HepG2 (cell line): ENCODE data around the gene PLXNB2. TPM values are rescaled to one million over a fixed set of nuclear protein-coding genes. Genes with fewer than 3 reads are reported as not detected.

Experiments
- CAMTA2 ChIP-seq: sonication (generic); formaldehyde crosslinking; IDR thresholded peaks from 2 replicates; pipeline ENCODE4 v1.4.0; 2020; ENCODE audit warnings: mild to moderate bottlenecking, missing genetic modification reagents, borderline replicate concordance
- DNMT1 ChIP-seq: sonication (generic); formaldehyde crosslinking; IDR thresholded peaks from 2 replicates; pipeline ENCODE4 v1.5.1; 2020; ENCODE audit warnings: mild to moderate bottlenecking, missing genetic modification reagents
- DZIP1 ChIP-seq: sonication (generic); formaldehyde crosslinking; IDR thresholded peaks from 2 replicates; pipeline ENCODE4 v1.5.0; 2020; ENCODE audit warnings: mild to moderate bottlenecking, missing genetic modification reagents
- FOXO4 ChIP-seq: sonication (generic); formaldehyde crosslinking; conservative IDR thresholded peaks from 2 replicates; pipeline ENCODE4 v1.8.1; 2023; ENCODE audit warnings: missing genetic modification reagents
- GATAD2A ChIP-seq: IDR thresholded peaks from 2 replicates; pipeline ENCODE4 v1.6.1; 2016
- LBX2 ChIP-seq: sonication (generic); formaldehyde crosslinking; IDR thresholded peaks from 2 replicates; pipeline ENCODE4 v1.5.0; 2020; ENCODE audit warnings: missing genetic modification reagents, mild to moderate bottlenecking, borderline replicate concordance
- PHB2 ChIP-seq: fragments of 450-650 bp; IDR thresholded peaks from 2 replicates; pipeline ENCODE4 v1.6.1; 2018; ENCODE audit not compliant: partially characterized antibody
- RFXAP ChIP-seq: sonication (generic); formaldehyde crosslinking; IDR thresholded peaks from 2 replicates; pipeline ENCODE4 v1.4.0; 2020; ENCODE audit warnings: missing genetic modification reagents, borderline replicate concordance
- STAT5B ChIP-seq: sonication (generic); formaldehyde crosslinking; IDR thresholded peaks from 2 replicates; pipeline ENCODE4 v1.4.0; 2020; ENCODE audit warnings: missing genetic modification reagents
- TCF12 ChIP-seq, 2 experiments: fragments of 450-650 bp in 1 of 2; sonication (generic) in 1 of 2; formaldehyde crosslinking in 1 of 2; IDR thresholded peaks; 2 replicates each; pipeline versions ENCODE4 v1.6.1 to v1.8.0; 2017 to 2022; ENCODE audit warnings: antibody characterized with exemption in 1 of 2, mild to moderate bottlenecking in 1 of 2, missing genetic modification reagents in 1 of 2, moderate library complexity in 1 of 2
- THAP11 ChIP-seq: IDR thresholded peaks from 2 replicates; pipeline ENCODE4 v1.6.1; 2016; ENCODE audit warnings: missing biosample characterization, missing genetic modification reagents
- ZBTB46 ChIP-seq: sonication (generic); formaldehyde crosslinking; IDR thresholded peaks from 2 replicates; pipeline ENCODE4 v1.4.0; 2020; ENCODE audit warnings: mild to moderate bottlenecking, missing genetic modification reagents, borderline replicate concordance
- ZFP36L1 ChIP-seq: sonication (generic); formaldehyde crosslinking; IDR thresholded peaks from 2 replicates; pipeline ENCODE4 v1.8.0; 2022; ENCODE audit warnings: mild to moderate bottlenecking, missing genetic modification reagents, moderate library complexity
- ZIK1 ChIP-seq: sonication (generic); formaldehyde crosslinking; IDR thresholded peaks from 2 replicates; pipeline ENCODE4 v1.5.0; 2020; ENCODE audit warnings: mild to moderate bottlenecking, low read depth, missing genetic modification reagents, borderline replicate concordance
- ZNF34 ChIP-seq: sonication (generic); formaldehyde crosslinking; IDR thresholded peaks from 2 replicates; pipeline ENCODE4 v1.4.0; 2020; ENCODE audit warnings: mild to moderate bottlenecking, missing genetic modification reagents, borderline replicate concordance
- ZNF569 ChIP-seq: sonication (generic); formaldehyde crosslinking; IDR thresholded peaks from 2 replicates; pipeline ENCODE4 v1.5.0; 2020; ENCODE audit warnings: mild to moderate bottlenecking, missing genetic modification reagents, moderate library complexity, borderline replicate concordance
- ZNF790 ChIP-seq: sonication (generic); formaldehyde crosslinking; IDR thresholded peaks from 2 replicates; pipeline ENCODE4 v1.8.0; 2022; ENCODE audit warnings: missing genetic modification reagents, mild to moderate bottlenecking, borderline replicate concordance
- polyA plus RNA-seq, 8 experiments: library from polyadenylated mRNA; depleted of rRNA in 3 of 8; stranded (reverse) in 7 of 8; unstranded in 1 of 8; fragments of >200 nt; fragmentation: Illumina TruSeq in 4 of 8; extraction: Trizol in 4 of 8; gene quantifications; 2 replicates each; pipeline versions ENCODE4 v1.2.1 to v1.2.3, GENCODE V29; 2011 to 2016; ENCODE audit warnings: low read depth in 4 of 8, missing spikeins in 1 of 8, mixed read lengths in 1 of 8; ENCODE audit not compliant: insufficient read depth in 1 of 8
- total RNA-seq, 5 experiments: library from RNA; depleted of rRNA; stranded (reverse); fragments of >200 nt; fragmentation: Illumina TruSeq; extraction: Trizol; gene quantifications; 2 replicates each; pipeline ENCODE4 v1.2.3, GENCODE V29; 2016; ENCODE audit warnings: low read depth in 1 of 5

Gene PLXNB2
- total and polyA plus RNA-seq, 2 of the 13 experiments (the other 11 are each of a cell fraction or from before 2014, with no cell fraction given), result 32.6 to 68.9 TPM

GRCh38 chr22:50305923-50306566, 1.4 kb downstream of the PLXNB2 start (continued):
- TF ChIP-seq DZIP1 (CRISPR knock-in tag) (no peak), FOXO4 (CRISPR knock-in tag) (no peak), RFXAP (CRISPR knock-in tag) (no peak), LBX2 (CRISPR knock-in tag) (no peak), GATAD2A (CRISPR knock-in tag) (peak; percentile 68), ZNF569 (CRISPR knock-in tag) (no peak), ZFP36L1 (CRISPR knock-in tag) (no peak), CAMTA2 (CRISPR knock-in tag) (no peak), PHB2 (no peak), TCF12 (IDR thresholded peaks at IDR 0.05) (no peak), TCF12 (CRISPR knock-in tag; IDR thresholded peaks at IDR 0.05) (no peak), DNMT1 (CRISPR knock-in tag) (no peak), ZNF34 (CRISPR knock-in tag) (no peak), THAP11 (CRISPR knock-in tag) (0 out of 2 replicates have a peak, but pooled peaks have one; percentile 18), STAT5B (no peak), ZBTB46 (CRISPR knock-in tag) (no peak), ZNF790 (CRISPR knock-in tag) (no peak), ZIK1 (no peak)
